ENCODE measurements around the gene NME3. TPM values are rescaled to one million over a fixed set of nuclear protein-coding genes. Genes with fewer than 3 reads are reported as not detected.
A peak's percentile ranks its signal among the peaks of the same experiment; 100 is the strongest.

The NME3 gene
- total and polyA plus RNA-seq, 8 donors: 18.7 to 420 (median 118) TPM

DNA sequence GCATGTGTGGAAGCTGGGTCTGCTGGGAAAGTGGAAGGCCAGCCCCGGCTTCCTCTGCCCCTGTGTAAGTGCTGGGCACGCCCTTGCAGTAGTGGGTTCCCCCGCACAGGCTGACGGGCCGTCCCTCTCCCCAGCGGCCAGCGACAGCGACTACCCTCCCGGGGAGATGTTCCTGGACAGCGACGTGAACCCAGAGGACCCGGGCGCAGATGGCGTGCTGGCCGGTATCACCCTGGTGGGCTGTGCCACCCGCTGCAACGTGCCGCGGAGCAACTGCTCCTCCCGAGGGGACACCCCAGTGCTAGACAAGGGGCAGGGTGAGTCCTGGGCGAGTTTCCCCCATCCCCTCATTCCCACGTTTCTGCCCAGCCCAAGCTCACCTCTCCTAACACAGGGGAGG is 5.5 kb downstream of the NME3 start:
- Histone ChIP-seq H3K9me3 (no peaks in the 10 kb centered on the region), H3K36me3 (peaks cover 72 to 92% (median 90%) of the 10 kb centered on the region in 4 donors), H3K4me3 (no peak overlapping the region), H3K27me3 (no peaks in the 10 kb centered on the region), H3K27ac (no peak overlapping the region), H3K4me1 (peaks cover 12 to 44% (median 24%) of the 10 kb centered on the region in 4 donors)
- no peak for DNase-seq
- intact Hi-C loops (cut with DNase I; ENCODE audit: low total_unique reads): no loop called here
- 88 to 95% (median 93%) methylated on average over 7 to 22 of the region's 22 CpGs for WGBS, 5 donors
- TF ChIP-seq POLR2AphosphoS5 (IDR thresholded peaks at IDR 0.05) (no peak), POLR2A (IDR thresholded peaks at IDR 0.05) (no peak), CTCF (IDR thresholded peaks at IDR 0.05) (no peak), EP300 (IDR thresholded peaks at IDR 0.05) (no peak)

GRCh38 chr16:1764971-1765370 is 6.4 kb downstream of the NME3 start:
- Histone ChIP-seq H3K36me3 (peaks cover 79 to 100% (median 98%) of the 10 kb centered on the region in 4 donors), H3K27me3 (no peaks in the 10 kb centered on the region), H3K4me1 (peaks cover 4 to 35% (median 15%) of the 10 kb centered on the region in 4 donors), H3K27ac (no peak overlapping the region), H3K9me3 (no peaks in the 10 kb centered on the region), H3K4me3 (no peak overlapping the region)
- TF ChIP-seq CTCF (IDR thresholded peaks at IDR 0.05): no peak
- no peak for TF ChIP-seq POLR2AphosphoS5 (IDR thresholded peaks at IDR 0.05)
- TF ChIP-seq POLR2A (IDR thresholded peaks at IDR 0.05): no peak
- no peak for TF ChIP-seq EP300 (IDR thresholded peaks at IDR 0.05)
- WGBS, 5 donors: 89 to 94% (median 91%) methylated on average over 9 to 21 of the region's 21 CpGs
- intact Hi-C loops (cut with DNase I; ENCODE audit: low total_unique reads): no loop called here
- DNase-seq: no peak

GRCh38 chr16:1763521-1764511 is 7.5 kb downstream of the NME3 start:
- intact Hi-C loops (cut with DNase I; ENCODE audit: low total_unique reads): no loop called here
- peak in 1 of 2 donors; percentile 75 for DNase-seq
- 68 to 75% (median 72%) methylated on average over 30 to 81 of the region's 81 CpGs for WGBS, 5 donors
- Histone ChIP-seq H3K27me3 (no peaks in the 10 kb centered on the region), H3K27ac (no peak overlapping the region), H3K4me3 (no peak overlapping the region), H3K4me1 (peaks cover 0 to 24% (median 8%) of the 10 kb centered on the region in 4 donors), H3K9me3 (no peaks in the 10 kb centered on the region), H3K36me3 (peaks cover 81 to 100% (median 100%) of the 10 kb centered on the region in 4 donors)
- TF ChIP-seq POLR2AphosphoS5 (IDR thresholded peaks at IDR 0.05) (no peak), POLR2A (IDR thresholded peaks at IDR 0.05) (no peak), EP300 (IDR thresholded peaks at IDR 0.05) (no peak), CTCF (IDR thresholded peaks at IDR 0.05) (peak in 1 of 7 experiments; percentile 18)

DNA sequence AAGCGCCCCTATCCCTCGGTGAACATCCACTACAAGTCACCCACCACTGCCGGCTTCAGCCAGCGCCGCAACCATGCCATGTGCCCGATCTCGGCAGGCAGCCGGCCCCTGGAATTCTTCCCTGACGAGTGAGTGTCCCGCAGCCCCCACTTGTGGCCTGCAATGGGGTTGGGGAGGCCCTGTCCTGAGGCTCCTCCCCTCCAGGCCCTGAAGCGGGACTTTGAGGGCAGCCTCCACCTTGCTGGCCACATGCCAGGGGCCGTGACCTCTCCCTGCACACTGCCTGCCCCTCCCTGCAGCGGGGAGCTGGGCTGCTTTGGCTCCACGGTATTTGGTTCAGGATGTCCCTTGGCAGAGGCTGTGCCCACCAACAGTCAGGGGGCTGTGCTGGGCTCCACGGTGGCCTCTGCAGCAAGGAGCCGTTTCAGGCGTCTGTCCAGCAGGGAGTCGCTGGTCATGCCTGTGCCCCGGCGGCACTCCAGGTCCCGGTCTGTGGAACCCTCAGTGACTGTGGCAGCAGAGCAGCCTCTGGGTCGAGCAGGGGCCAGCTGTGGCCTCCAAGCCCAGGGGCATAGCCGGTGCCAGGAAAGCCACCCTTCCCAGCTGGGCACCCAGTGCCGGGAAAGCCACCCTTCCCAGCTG is 8.3 kb downstream of the NME3 start:
- Histone ChIP-seq H3K4me3 (no peak overlapping the region), H3K4me1 (peaks cover 0 to 20% (median 6%) of the 10 kb centered on the region in 4 donors), H3K27me3 (no peaks in the 10 kb centered on the region), H3K36me3 (peaks cover 73 to 100% (median 100%) of the 10 kb centered on the region in 4 donors), H3K27ac (no peak overlapping the region), H3K9me3 (no peaks in the 10 kb centered on the region)
- 61 to 85% (median 72%) methylated on average over 11 to 24 of the region's 24 CpGs for WGBS, 5 donors
- DNase-seq: peak; percentile 42 to 48
- intact Hi-C loops (cut with DNase I; ENCODE audit: low total_unique reads): no loop called here
- TF ChIP-seq CTCF (IDR thresholded peaks at IDR 0.05) (no peak), POLR2AphosphoS5 (IDR thresholded peaks at IDR 0.05) (no peak), EP300 (IDR thresholded peaks at IDR 0.05) (no peak), POLR2A (IDR thresholded peaks at IDR 0.05) (no peak)
